ENCODE results near the gene DLG5. TPM values are rescaled to one million over a fixed set of nuclear protein-coding genes. Genes with fewer than 3 reads are reported as not detected.

DLG5 gene
- total and polyA plus RNA-seq, 10 of the 15 experiments (the other 5 are each of a cell fraction or from before 2014, with no cell fraction given): 0.18 to 6.6 (median 2.7) TPM

GRCh38 chr10:77793831-77794230 lies 132.7 kb downstream of the DLG5 start:
- SMC1A ChIA-PET (ENCODE audit: uncharacterized antibody, unreplicated experiment): no interaction called here
- WGBS (ENCODE audit: insufficient coverage, insufficient replicate concordance, low lambda C conversion rate, missing lambda C conversion rate): 82% methylated on average over 7 of the region's 7 CpGs

More at GRCh38 chr10:77793831-77794230, 132.7 kb downstream of the DLG5 start:
- Histone ChIP-seq H4K20me1 (ENCODE audit: control insufficient read depth, insufficient read depth) (no peaks in the 10 kb centered on the region; the same call in 1 of the 2 replicates), H3K36me3 (ENCODE audit: control insufficient read depth in 2 of 2, insufficient read depth in 2 of 2, low read length in 1 of 2) (peaks cover 0 to 7% of the 10 kb centered on the region in 2 experiments; a peak in 3 of 4 replicates), H3K27me3 (replicated peaks in 1 of 2; ENCODE audit: control insufficient read depth in 2 of 2, insufficient read depth in 2 of 2, low read length in 1 of 2) (no peaks in the 10 kb centered on the region), H2AFZ (ENCODE audit: control insufficient read depth, low read depth, low read length) (no peak overlapping the region), H3K9ac (ENCODE audit: control insufficient read depth, insufficient read depth, low read length) (no peak overlapping the region), H3K4me1 (ENCODE audit: control insufficient read depth, insufficient read depth, low read length) (no peaks in the 10 kb centered on the region; the same call in 1 of the 2 replicates), H3K27ac (ENCODE audit: control insufficient read depth, insufficient read depth) (no peak overlapping the region), H3K4me3 (no peak overlapping the region), H3K79me2 (ENCODE audit: control insufficient read depth, insufficient read depth, low read length) (no peaks in the 10 kb centered on the region), H3K9me3 (replicated peaks; ENCODE audit: control insufficient read depth, insufficient read depth, low read length) (no peaks in the 10 kb centered on the region), H3K4me2 (ENCODE audit: control insufficient read depth, insufficient read depth) (no peak overlapping the region)
- ChIA-PET RAD21 (ENCODE audit: unreplicated experiment) (no interaction called here), CTCF (no interaction called here), POLR2A (no interaction called here)
- intact Hi-C loops (cut with micrococcal nuclease; ENCODE audit: unreplicated experiment) (no loop called here), in situ Hi-C loops (cut with MboI) (no loop called here)
- no peak for ATAC-seq
- TF ChIP-seq NKRF (conservative IDR thresholded peaks at IDR 0.05) (no peak), WRNIP1 (IDR thresholded peaks at IDR 0.05; ENCODE audit: borderline replicate concordance, low read depth, low read length) (no peak), USF1 (IDR thresholded peaks at IDR 0.05; ENCODE audit: borderline replicate concordance, extremely low read length, insufficient read depth, low read depth, low read length) (no peak), EP300 (IDR thresholded peaks at IDR 0.05; ENCODE audit: borderline replicate concordance in 1 of 2, control insufficient read depth in 1 of 2, low read depth in 2 of 2, low read length in 2 of 2) (no peak), CBX5 (IDR thresholded peaks at IDR 0.05; ENCODE audit: low read depth) (no peak), SIX5 (IDR thresholded peaks at IDR 0.05; ENCODE audit: low read depth, low read length, severe bottlenecking) (no peak), ESRRA (IDR thresholded peaks at IDR 0.05; ENCODE audit: low read length) (no peak), DPF2 (IDR thresholded peaks at IDR 0.05) (no peak), POLR2AphosphoS5 (IDR thresholded peaks at IDR 0.05; ENCODE audit: low read length) (no peak), SREBF2 (IDR thresholded peaks at IDR 0.05; ENCODE audit: low read length) (no peak), ZBTB33 (IDR thresholded peaks at IDR 0.05) (no peak), TAF1 (IDR thresholded peaks at IDR 0.05; ENCODE audit: borderline replicate concordance, low read depth, low read length) (no peak), SUPT20H (IDR thresholded peaks at IDR 0.05; ENCODE audit: borderline replicate concordance, control insufficient read depth, low read depth, low read length) (no peak), FOXK2 (IDR thresholded peaks at IDR 0.05) (no peak), RELA (IDR thresholded peaks at IDR 0.05; ENCODE audit: borderline replicate concordance, partially characterized antibody) (no peak)
- no TSS peak for BruUV-seq (replicated peaks)
- FAIRE-seq: no peak
- no peak for DNase-seq (ENCODE audit: low read depth, low spot score)
